ENCODE measurements around the gene ANKS1B.

DNA sequence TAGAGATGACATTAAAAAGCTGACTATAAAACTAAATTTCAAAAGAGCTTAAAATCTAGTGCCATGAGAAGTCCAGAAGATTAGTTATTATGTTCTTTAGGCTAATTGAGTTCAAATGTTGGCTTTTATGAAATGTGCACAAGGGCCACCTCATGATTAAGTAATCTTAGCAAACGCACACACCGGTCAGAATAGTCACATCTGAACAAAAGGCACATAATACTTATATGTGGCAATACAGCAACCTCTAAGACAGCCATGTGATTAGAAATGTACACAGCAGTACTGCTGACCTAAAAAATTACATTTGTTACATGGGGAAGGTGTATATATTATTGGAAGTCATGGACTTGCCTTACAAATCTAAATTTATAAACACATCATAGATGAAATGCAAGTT is 681.9 kb downstream of the ANKS1B start:
- TF ChIP-seq, protein P1, sequence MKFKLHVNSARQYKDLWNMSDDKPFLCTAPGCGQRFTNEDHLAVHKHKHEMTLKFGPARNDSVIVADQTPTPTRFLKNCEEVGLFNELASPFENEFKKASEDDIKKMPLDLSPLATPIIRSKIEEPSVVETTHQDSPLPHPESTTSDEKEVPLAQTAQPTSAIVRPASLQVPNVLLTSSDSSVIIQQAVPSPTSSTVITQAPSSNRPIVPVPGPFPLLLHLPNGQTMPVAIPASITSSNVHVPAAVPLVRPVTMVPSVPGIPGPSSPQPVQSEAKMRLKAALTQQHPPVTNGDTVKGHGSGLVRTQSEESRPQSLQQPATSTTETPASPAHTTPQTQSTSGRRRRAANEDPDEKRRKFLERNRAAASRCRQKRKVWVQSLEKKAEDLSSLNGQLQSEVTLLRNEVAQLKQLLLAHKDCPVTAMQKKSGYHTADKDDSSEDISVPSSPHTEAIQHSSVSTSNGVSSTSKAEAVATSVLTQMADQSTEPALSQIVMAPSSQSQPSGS (CRISPR knock-in tag; IDR thresholded peaks at IDR 0.05; ENCODE audit: borderline replicate concordance, low read depth) = no peak
- TF ChIP-seq, protein P2, sequence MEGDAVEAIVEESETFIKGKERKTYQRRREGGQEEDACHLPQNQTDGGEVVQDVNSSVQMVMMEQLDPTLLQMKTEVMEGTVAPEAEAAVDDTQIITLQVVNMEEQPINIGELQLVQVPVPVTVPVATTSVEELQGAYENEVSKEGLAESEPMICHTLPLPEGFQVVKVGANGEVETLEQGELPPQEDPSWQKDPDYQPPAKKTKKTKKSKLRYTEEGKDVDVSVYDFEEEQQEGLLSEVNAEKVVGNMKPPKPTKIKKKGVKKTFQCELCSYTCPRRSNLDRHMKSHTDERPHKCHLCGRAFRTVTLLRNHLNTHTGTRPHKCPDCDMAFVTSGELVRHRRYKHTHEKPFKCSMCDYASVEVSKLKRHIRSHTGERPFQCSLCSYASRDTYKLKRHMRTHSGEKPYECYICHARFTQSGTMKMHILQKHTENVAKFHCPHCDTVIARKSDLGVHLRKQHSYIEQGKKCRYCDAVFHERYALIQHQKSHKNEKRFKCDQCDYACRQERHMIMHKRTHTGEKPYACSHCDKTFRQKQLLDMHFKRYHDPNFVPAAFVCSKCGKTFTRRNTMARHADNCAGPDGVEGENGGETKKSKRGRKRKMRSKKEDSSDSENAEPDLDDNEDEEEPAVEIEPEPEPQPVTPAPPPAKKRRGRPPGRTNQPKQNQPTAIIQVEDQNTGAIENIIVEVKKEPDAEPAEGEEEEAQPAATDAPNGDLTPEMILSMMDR (IDR thresholded peaks at IDR 0.05) = no peak
- TF ChIP-seq ZBTB21 (CRISPR knock-in tag; IDR thresholded peaks at IDR 0.05; ENCODE audit: borderline replicate concordance) (no peak), CREB1 (CRISPR knock-in tag; IDR thresholded peaks at IDR 0.05) (no peak), JUN (CRISPR knock-in tag; IDR thresholded peaks at IDR 0.05) (no peak)
